ENCODE measurements around the gene HLA-DRA.
"Not testable (repeated sequence)": the region's sequence is repeated elsewhere in the genome, so short reads cannot be mapped to it uniquely, and the experiment has no call there.

Gene HLA-DRA

GRCh38 chr6:32459781-32460424, 20.2 kb downstream of the HLA-DRA start:
- H3K36me3 ChIP-seq (ENCODE audit: control insufficient read depth in 1 of 2, insufficient read depth in 2 of 2, low read length in 2 of 2) = no peaks in the 10 kb centered on the region
- H3K4me1 ChIP-seq (ENCODE audit: control insufficient read depth in 1 of 2, insufficient read depth in 2 of 2, low read length in 2 of 2) = no peaks in the 10 kb centered on the region
- H3K4me3 ChIP-seq (ENCODE audit: low read depth in 1 of 2, low read length in 2 of 2) = peak overlapping the region; percentile 29 to 30
- H3K27ac ChIP-seq (ENCODE audit: low read length) = no peak overlapping the region
- peaks cover 6% of the 10 kb centered on the region for H3K27me3 ChIP-seq (ENCODE audit: low read depth, low read length)
- H3K9me3 ChIP-seq (ENCODE audit: control insufficient read depth in 1 of 2, low read length in 2 of 2) = no peaks in the 10 kb centered on the region

GRCh38 chr6:32460528-32460927, 20.8 kb downstream of the HLA-DRA start:
- H3K27ac ChIP-seq (ENCODE audit: low read length) = no peak overlapping the region
- no peak overlapping the region for H3K4me3 ChIP-seq (ENCODE audit: low read depth in 1 of 2, low read length in 2 of 2)
- H3K4me1 ChIP-seq (ENCODE audit: control insufficient read depth in 1 of 2, insufficient read depth in 2 of 2, low read length in 2 of 2) = no peaks in the 10 kb centered on the region
- no peaks in the 10 kb centered on the region for H3K36me3 ChIP-seq (ENCODE audit: control insufficient read depth in 1 of 2, insufficient read depth in 2 of 2, low read length in 2 of 2)
- H3K9me3 ChIP-seq (ENCODE audit: control insufficient read depth in 1 of 2, low read length in 2 of 2) = no peaks in the 10 kb centered on the region
- peaks cover 6% of the 10 kb centered on the region for H3K27me3 ChIP-seq (ENCODE audit: low read depth, low read length)

DNA sequence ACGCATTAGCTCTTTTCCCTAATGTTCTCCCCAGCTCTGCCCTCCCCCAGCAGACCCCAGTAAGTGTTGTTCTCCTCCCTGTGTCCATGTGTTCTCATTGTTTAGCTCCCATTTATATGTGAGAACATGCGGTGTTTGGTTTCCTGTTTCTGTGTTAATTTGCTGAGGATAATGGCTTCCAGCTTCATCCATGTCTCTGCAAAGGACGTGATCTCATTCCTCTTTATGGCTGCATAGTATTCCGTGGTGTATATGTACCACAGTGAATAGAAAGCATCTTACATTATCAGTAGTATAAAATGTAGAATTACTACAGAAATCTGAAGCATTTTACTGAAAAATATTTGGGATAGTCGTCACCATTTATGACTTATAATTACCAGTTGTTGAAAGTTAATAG, 21.8 kb downstream of the HLA-DRA start:
- Histone ChIP-seq H3K9me3 (ENCODE audit: control insufficient read depth in 1 of 2, low read length in 2 of 2) (no peaks in the 10 kb centered on the region), H3K36me3 (ENCODE audit: control insufficient read depth in 1 of 2, insufficient read depth in 2 of 2, low read length in 2 of 2) (no peaks in the 10 kb centered on the region), H3K4me3 (ENCODE audit: low read depth in 1 of 2, low read length in 2 of 2) (no peak overlapping the region)

GRCh38 chr6:32462609-32463008, 22.9 kb downstream of the HLA-DRA start:
- Histone ChIP-seq H3K27ac (ENCODE audit: low read length) (no peak overlapping the region), H3K4me3 (ENCODE audit: low read depth in 1 of 2, low read length in 2 of 2) (no peak overlapping the region), H3K4me1 (ENCODE audit: control insufficient read depth in 1 of 2, insufficient read depth in 2 of 2, low read length in 2 of 2) (no peaks in the 10 kb centered on the region), H3K27me3 (ENCODE audit: low read depth, low read length) (peaks cover 6% of the 10 kb centered on the region), H3K9me3 (ENCODE audit: control insufficient read depth in 1 of 2, low read length in 2 of 2) (no peaks in the 10 kb centered on the region), H3K36me3 (ENCODE audit: control insufficient read depth in 1 of 2, insufficient read depth in 2 of 2, low read length in 2 of 2) (no peaks in the 10 kb centered on the region)

More for the DNA sequence above, 21.8 kb downstream of the HLA-DRA start:
- peaks cover 6% of the 10 kb centered on the region for H3K27me3 ChIP-seq (ENCODE audit: low read depth, low read length)
- H3K27ac ChIP-seq (ENCODE audit: low read length) = no peak overlapping the region
- no peaks in the 10 kb centered on the region for H3K4me1 ChIP-seq (ENCODE audit: control insufficient read depth in 1 of 2, insufficient read depth in 2 of 2, low read length in 2 of 2)

- H3K27me3 ChIP-seq (ENCODE audit: low read depth, low read length); H3K4me3 ChIP-seq (ENCODE audit: low read depth in 1 of 2, low read length in 2 of 2); H3K27ac ChIP-seq (ENCODE audit: low read length); H3K36me3 ChIP-seq (ENCODE audit: control insufficient read depth in 1 of 2, insufficient read depth in 2 of 2, low read length in 2 of 2); H3K9me3 ChIP-seq (ENCODE audit: control insufficient read depth in 1 of 2, low read length in 2 of 2); H3K4me1 ChIP-seq (ENCODE audit: control insufficient read depth in 1 of 2, insufficient read depth in 2 of 2, low read length in 2 of 2): not testable (repeated sequence)
These were observed 28.2 kb downstream of the HLA-DRA start for GRCh38 chr6:32467743-32468503.

- Histone ChIP-seq H3K27me3 (ENCODE audit: low read depth, low read length) (no peaks in the 10 kb centered on the region), H3K9me3 (ENCODE audit: control insufficient read depth in 1 of 2, low read length in 2 of 2) (peaks cover 0 to 4% of the 10 kb centered on the region in 2 donors), H3K4me1 (ENCODE audit: control insufficient read depth in 1 of 2, insufficient read depth in 2 of 2, low read length in 2 of 2) (no peaks in the 10 kb centered on the region), H3K36me3 (ENCODE audit: control insufficient read depth in 1 of 2, insufficient read depth in 2 of 2, low read length in 2 of 2) (no peaks in the 10 kb centered on the region), H3K27ac (ENCODE audit: low read length) (peak overlapping the region; percentile 39), H3K4me3 (ENCODE audit: low read depth in 1 of 2, low read length in 2 of 2) (no peak overlapping the region)
These were observed 33.2 kb downstream of the HLA-DRA start for GRCh38 chr6:32472781-32473375.

DNA sequence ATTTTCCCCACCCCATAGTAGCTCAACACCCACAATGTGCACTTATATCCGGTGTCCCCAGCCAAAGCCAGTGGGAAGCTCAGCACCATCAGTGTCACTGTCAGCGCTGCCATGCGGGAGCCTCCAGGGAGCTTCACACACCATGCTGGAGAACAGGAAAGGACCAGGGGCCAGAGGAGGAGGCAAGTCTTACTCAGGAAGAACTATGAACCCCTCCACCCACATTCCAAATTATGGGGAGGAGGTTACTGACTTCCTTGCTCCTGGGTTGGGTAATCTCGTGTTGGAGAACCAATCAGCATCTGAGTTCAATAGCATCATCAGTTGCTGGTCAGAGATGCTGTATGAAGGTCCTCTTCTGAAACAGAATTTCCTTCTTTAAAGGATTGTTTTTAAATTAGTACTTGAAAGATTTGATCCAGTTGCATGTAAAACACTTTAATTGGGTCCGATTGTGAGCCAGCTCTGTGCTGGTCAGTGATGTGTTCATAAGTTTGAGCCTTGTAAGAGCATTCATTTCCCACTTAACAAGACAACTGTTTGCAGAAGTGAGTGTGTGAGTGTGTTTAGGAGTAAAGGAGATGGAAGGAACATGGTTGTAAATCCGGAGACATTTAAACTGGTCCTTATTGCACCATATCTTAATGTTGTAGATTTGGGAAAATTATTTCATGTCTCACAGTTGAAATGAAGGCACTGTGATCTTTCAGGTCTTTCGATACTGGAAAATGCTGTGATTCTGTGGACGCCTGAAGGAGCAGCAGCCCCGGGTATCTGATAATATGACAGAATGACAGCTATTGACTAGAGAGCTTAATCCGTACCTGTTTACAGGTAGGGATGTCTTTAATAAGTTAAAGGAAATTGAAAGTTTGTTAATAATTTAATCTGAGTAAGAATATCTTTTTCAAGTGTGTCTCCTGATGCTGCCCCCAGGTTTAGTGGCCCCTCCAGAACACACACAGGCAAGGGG, 34.0 kb downstream of the HLA-DRA start:
- not testable (repeated sequence) for H3K4me3 ChIP-seq (ENCODE audit: low read depth in 1 of 2, low read length in 2 of 2); H3K4me1 ChIP-seq (ENCODE audit: control insufficient read depth in 1 of 2, insufficient read depth in 2 of 2, low read length in 2 of 2); H3K9me3 ChIP-seq (ENCODE audit: control insufficient read depth in 1 of 2, low read length in 2 of 2); H3K27me3 ChIP-seq (ENCODE audit: low read depth, low read length); H3K36me3 ChIP-seq (ENCODE audit: control insufficient read depth in 1 of 2, insufficient read depth in 2 of 2, low read length in 2 of 2)
- H3K27ac ChIP-seq (ENCODE audit: low read length) = peak overlapping the region; percentile 74

GRCh38 chr6:32475392-32476206, 35.9 kb downstream of the HLA-DRA start:
- Histone ChIP-seq H3K4me3 (ENCODE audit: low read depth in 1 of 2, low read length in 2 of 2) (no peak overlapping the region), H3K27ac (ENCODE audit: low read length) (no peak overlapping the region), H3K9me3 (ENCODE audit: control insufficient read depth in 1 of 2, low read length in 2 of 2) (peaks cover 0 to 5% of the 10 kb centered on the region in 2 donors), H3K36me3 (ENCODE audit: control insufficient read depth in 1 of 2, insufficient read depth in 2 of 2, low read length in 2 of 2) (no peaks in the 10 kb centered on the region), H3K4me1 (ENCODE audit: control insufficient read depth in 1 of 2, insufficient read depth in 2 of 2, low read length in 2 of 2) (no peaks in the 10 kb centered on the region), H3K27me3 (ENCODE audit: low read depth, low read length) (no peaks in the 10 kb centered on the region)

DNA sequence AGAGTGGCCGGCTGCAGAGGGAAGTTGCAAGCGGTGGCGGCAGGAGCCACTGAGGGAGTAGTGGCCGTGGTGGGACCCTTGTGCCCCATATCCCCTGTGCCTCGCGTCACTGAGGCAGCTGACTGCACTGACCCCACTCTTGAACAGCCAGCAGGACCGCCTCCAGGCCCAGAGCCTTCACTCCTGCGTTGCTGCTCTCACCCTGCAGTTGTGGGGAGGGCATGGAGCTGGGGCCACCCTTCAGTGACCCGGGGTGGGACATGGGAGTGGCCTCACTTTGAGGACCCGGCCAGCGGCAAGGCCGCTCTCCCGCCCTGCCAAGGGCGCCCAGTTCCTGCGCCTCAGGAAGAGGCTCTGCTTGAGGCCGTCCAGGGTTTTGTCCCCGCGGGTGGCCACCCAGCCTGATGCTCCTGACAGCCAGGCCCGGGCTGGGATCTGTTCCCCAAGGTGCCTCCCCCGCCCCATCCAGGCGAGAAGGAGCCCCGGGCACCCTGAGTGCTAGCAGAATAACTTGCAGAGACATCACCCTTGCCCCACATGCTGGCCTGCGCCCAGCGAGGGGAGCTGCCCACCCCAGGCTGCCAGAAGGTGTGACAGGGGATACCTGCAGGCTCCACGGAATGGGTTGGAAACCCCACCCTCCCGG, 44.4 kb downstream of the HLA-DRA start:
- H3K27me3 ChIP-seq (ENCODE audit: low read depth, low read length) = no peaks in the 10 kb centered on the region
- no peaks in the 10 kb centered on the region for H3K4me1 ChIP-seq (ENCODE audit: control insufficient read depth in 1 of 2, insufficient read depth in 2 of 2, low read length in 2 of 2)
- H3K9me3 ChIP-seq (ENCODE audit: control insufficient read depth in 1 of 2, low read length in 2 of 2) = no peaks in the 10 kb centered on the region
- no peak overlapping the region for H3K27ac ChIP-seq (ENCODE audit: low read length)
- no peaks in the 10 kb centered on the region for H3K36me3 ChIP-seq (ENCODE audit: control insufficient read depth in 1 of 2, insufficient read depth in 2 of 2, low read length in 2 of 2)
- no peak overlapping the region for H3K4me3 ChIP-seq (ENCODE audit: low read depth in 1 of 2, low read length in 2 of 2)

GRCh38 chr6:32484614-32484998, 44.9 kb downstream of the HLA-DRA start:
- H3K27ac ChIP-seq (ENCODE audit: low read length) = no peak overlapping the region
- no peaks in the 10 kb centered on the region for H3K27me3 ChIP-seq (ENCODE audit: low read depth, low read length)
- no peaks in the 10 kb centered on the region for H3K9me3 ChIP-seq (ENCODE audit: control insufficient read depth in 1 of 2, low read length in 2 of 2)
- no peaks in the 10 kb centered on the region for H3K36me3 ChIP-seq (ENCODE audit: control insufficient read depth in 1 of 2, insufficient read depth in 2 of 2, low read length in 2 of 2)
- no peaks in the 10 kb centered on the region for H3K4me1 ChIP-seq (ENCODE audit: control insufficient read depth in 1 of 2, insufficient read depth in 2 of 2, low read length in 2 of 2)
- no peak overlapping the region for H3K4me3 ChIP-seq (ENCODE audit: low read depth in 1 of 2, low read length in 2 of 2)

Measured in muscle layer of duodenum (tissue), 2 donors.